Bronchial epithelial cell (primary cell): ENCODE data around the gene HLA-B. TPM values are rescaled to one million over a fixed set of nuclear protein-coding genes. Genes with fewer than 3 reads are reported as not detected.
"Not testable (repeated sequence)": the region's sequence is repeated elsewhere in the genome, so short reads cannot be mapped to it uniquely, and the experiment has no call there.

ENCODE experiments used
- DNase-seq: peaks from one replicate; pipeline ENCODE4 v3.0.0-alpha.2; 2010; ENCODE audit warnings: low read depth
- FAIRE-seq: peaks from 2 replicates; lab custom pipeline; 2011; peaks lifted over from hg19 to GRCh38; lab: Jason Lieb, UNC
- H3K27me3 ChIP-seq: 2 replicates; pipeline ENCODE4 v1.5.1; 2011; ENCODE audit warnings: low read length; ENCODE audit not compliant: control insufficient read depth, insufficient read depth
- H3K36me3 ChIP-seq: 2 replicates; pipeline ENCODE4 v1.5.1; 2011; ENCODE audit warnings: low read length; ENCODE audit not compliant: control insufficient read depth, insufficient read depth
- H3K4me3 ChIP-seq: 2 replicates; pipeline ENCODE4 v1.5.1; 2011; ENCODE audit warnings: mild to moderate bottlenecking, low read depth, low read length, control low read depth
- total RNA-seq: library from RNA; depleted of rRNA; stranded (reverse); fragments of >200 nt; gene quantifications from 2 replicates; pipeline ENCODE4 v1.2.1, GENCODE V29; 2014
- TF ChIP-seq, protein P1 (sequence below): IDR thresholded peaks from 2 replicates; pipeline ENCODE4 v1.5.1; 2011; ENCODE audit warnings: mild to moderate bottlenecking, moderate library complexity, low read length, control low read depth, inconsistent platforms; ENCODE audit not compliant: insufficient read depth, severe bottlenecking

Gene HLA-B
- total RNA-seq, 1 donor from 2014 or later, result 46.9 TPM

DNA sequence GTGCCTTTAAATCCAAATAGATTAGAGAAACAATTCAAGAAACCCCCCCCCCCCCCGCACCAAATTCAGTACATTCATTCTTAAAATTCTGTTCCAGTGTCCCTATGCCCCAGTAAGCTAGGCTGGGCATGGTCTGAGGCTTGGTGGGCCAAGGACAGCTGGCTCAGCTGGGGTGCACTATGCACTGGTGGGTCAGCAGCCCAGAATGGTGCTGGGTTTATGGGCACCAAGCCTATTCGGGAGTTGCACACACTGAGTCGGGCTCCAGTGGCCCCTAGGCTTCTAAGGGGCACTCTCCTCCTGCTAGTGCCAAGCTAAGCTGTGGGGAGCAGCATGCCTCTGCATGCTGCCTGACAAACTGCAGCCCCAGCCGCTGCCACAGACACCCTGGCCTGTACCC, 20.1 kb upstream of the HLA-B start:
- FAIRE-seq, result no peak
- Histone ChIP-seq H3K4me3 (no peak overlapping the region), H3K27me3 (peaks cover 1% of the 10 kb centered on the region), H3K36me3 (no peaks in the 10 kb centered on the region)
- TF ChIP-seq, protein P1, sequence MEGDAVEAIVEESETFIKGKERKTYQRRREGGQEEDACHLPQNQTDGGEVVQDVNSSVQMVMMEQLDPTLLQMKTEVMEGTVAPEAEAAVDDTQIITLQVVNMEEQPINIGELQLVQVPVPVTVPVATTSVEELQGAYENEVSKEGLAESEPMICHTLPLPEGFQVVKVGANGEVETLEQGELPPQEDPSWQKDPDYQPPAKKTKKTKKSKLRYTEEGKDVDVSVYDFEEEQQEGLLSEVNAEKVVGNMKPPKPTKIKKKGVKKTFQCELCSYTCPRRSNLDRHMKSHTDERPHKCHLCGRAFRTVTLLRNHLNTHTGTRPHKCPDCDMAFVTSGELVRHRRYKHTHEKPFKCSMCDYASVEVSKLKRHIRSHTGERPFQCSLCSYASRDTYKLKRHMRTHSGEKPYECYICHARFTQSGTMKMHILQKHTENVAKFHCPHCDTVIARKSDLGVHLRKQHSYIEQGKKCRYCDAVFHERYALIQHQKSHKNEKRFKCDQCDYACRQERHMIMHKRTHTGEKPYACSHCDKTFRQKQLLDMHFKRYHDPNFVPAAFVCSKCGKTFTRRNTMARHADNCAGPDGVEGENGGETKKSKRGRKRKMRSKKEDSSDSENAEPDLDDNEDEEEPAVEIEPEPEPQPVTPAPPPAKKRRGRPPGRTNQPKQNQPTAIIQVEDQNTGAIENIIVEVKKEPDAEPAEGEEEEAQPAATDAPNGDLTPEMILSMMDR, result no peak
- DNase-seq, result no peak

DNA sequence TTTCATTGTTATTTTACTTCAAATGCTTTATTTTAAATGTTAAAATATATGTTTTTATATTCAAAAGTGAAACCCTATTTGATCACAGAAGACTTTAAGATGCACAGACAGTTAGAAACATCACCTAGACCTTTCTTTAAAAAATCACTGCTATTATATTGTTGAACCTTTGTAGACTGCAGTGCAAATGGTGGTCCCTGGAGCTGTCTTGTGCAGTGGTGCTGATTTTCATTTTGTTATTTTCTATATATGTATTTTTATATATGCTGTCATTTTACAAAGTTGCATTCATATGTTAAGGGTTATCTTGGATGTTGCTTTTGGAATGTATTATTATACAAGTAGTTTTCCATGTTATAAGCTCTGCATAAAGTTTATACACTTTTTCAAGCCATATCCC, 18.7 kb upstream of the HLA-B start:
- TF ChIP-seq, protein P1, result no peak
- FAIRE-seq (no peak), DNase-seq (no peak)
- Histone ChIP-seq H3K36me3 (no peaks in the 10 kb centered on the region), H3K4me3 (no peak overlapping the region), H3K27me3 (peaks cover 1% of the 10 kb centered on the region)

DNA sequence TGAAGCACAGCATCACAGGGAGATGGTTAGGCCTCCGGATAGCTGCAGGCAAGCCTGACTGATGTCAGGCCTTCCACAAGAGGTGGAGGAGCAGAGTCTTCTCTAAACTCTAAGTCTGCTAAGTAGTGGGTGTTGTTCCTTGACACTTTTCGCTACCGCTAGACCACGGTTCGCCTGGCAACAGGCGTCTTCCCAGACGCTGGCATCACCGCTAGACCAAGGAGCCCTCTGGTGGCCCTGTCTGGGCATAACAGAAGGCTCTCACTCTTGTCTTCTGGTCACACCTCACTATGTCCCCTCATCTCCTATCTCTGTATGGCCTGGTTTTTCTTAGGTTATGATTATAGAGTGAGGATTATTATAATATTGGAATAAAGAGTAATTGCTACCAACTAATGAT, 17.1 kb upstream of the HLA-B start:
- not testable (repeated sequence) for H3K4me3 ChIP-seq, FAIRE-seq, H3K27me3 ChIP-seq, H3K36me3 ChIP-seq, DNase-seq
- TF ChIP-seq, protein P1, result peak; percentile 55

DNA sequence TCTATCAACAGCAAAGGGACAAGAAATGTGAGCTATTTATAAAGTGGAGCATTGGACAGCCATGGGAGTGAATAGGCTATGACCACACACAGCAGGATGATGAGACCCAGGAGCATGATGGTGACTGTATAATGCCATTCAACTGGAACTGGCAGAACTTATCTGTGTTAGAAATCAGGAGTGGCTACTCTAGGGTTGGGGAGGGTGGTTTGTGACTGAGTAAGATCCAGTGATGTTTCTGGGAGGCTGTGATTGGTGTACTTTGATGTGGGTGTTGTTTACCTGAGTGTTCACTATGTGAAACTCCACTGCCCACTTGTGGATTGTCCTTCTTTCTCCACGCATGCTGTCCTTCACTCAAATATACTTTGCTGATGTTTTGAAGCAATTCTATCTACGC, 11.5 kb upstream of the HLA-B start:
- FAIRE-seq (no peak), DNase-seq (peak; percentile 10)
- TF ChIP-seq, protein P1, result no peak
- Histone ChIP-seq H3K4me3 (no peak overlapping the region), H3K27me3 (peaks cover 9% of the 10 kb centered on the region), H3K36me3 (no peaks in the 10 kb centered on the region)

DNA sequence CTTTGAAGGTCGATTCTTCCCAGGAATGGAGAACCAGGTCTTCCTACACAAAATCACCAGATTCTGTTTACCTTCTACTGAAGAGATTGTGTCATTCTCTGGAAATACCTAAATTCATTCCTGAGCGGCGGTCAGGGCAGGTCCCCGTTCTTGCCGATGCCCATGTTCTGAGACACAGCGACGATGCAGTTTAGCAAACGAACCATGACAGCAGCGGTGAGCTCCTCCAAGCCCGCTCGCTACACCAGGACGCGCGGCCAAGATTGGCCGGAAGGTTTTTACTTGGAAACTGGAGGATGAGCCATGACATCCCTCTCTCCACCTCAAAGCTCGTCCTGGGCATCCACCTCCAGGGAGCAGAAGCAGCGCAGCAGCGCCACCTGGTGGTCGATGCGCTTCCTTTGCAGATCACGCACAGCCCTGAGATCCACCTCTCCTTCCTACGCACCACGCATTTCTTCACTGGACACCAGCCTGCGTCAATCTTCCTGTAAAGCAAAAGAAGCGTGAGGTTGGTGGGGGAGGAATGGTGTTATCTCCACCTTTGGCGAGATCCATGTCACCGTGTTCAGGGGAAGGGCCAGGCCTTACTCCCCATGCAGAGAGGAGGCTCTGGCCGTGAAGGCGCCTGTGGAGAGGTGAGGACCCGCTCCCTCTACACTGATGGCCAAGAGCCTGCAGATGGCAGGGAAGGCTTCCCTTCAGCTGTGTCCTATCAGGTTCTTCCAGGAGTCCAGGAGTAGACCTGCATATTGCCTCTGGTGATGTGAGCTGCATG, 9.9 kb upstream of the HLA-B start:
- DNase-seq (peak; percentile 80), FAIRE-seq (peak; percentile 40)
- H3K27me3 ChIP-seq, result peaks cover 9% of the 10 kb centered on the region
- no peaks in the 10 kb centered on the region for H3K36me3 ChIP-seq
- no peak overlapping the region for H3K4me3 ChIP-seq
- TF ChIP-seq, protein P1, result peak; percentile 99
